NT2/D1 (cell line): ENCODE results near the gene SNRNP35.

Source experiments
- SUZ12 ChIP-seq: IDR thresholded peaks from 2 replicates; pipeline ENCODE4 v1.6.1; 2011; ENCODE audit not compliant: insufficient read length, insufficient read depth; ENCODE audit errors: extremely low read depth
- YY1 ChIP-seq: IDR thresholded peaks from 2 replicates; pipeline ENCODE4 v1.6.1; 2011; ENCODE audit not compliant: insufficient read length, insufficient read depth
- ZNF274 ChIP-seq: IDR thresholded peaks from 2 replicates; pipeline ENCODE4 v1.6.1; 2011; ENCODE audit warnings: mild to moderate bottlenecking, low read depth, low read length

DNA sequence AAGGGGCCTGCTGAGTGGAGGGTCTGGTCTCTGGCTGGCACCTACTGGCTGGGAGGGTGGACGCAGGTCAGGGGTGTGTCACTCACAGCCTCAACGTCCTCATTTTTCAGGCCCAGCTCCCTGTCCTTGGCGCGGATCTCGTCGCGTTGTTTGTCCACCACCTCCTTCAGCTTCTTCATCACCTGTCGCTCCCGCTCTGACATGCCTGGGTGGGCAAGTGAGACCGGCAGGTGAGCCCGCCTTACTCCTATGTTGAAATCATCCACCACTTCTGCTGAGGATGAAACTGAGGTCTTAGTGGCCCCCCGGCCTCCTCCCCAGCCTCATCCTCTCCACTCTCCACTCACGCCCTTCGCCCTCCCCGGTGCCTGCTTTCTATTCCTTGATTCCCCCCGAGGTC, 41.4 kb downstream of the SNRNP35 start:
- no peak for TF ChIP-seq ZNF274
- no peak for TF ChIP-seq SUZ12
- no peak for TF ChIP-seq YY1
